DOHH2 (cell line): ENCODE measurements around the gene IMMT.

Source experiments
- CTCF ChIP-seq: fragments of 200-600 bp; sonication (generic); IDR thresholded peaks from one replicate; pipeline ENCODE4 v1.5.1; 2014; ENCODE audit warnings: antibody characterized with exemption, mild to moderate bottlenecking, low read depth, low read length; ENCODE audit not compliant: poor library complexity, severe bottlenecking
- EZH2phosphoT487 ChIP-seq: fragments of 200-600 bp; sonication (generic); IDR thresholded peaks from 2 replicates; pipeline ENCODE4 v1.6.1; 2017; ENCODE audit warnings: borderline replicate concordance, mild to moderate bottlenecking, antibody characterized with exemption, low read length, moderate library complexity, mixed read lengths

- no peak for TF ChIP-seq CTCF
- TF ChIP-seq EZH2phosphoT487: no peak
Measured at GRCh38 chr2:86138736-86139625, 56.3 kb downstream of the IMMT start.
